ENCODE data around the gene VSIG10L. TPM values are rescaled to one million over a fixed set of nuclear protein-coding genes. Genes with fewer than 3 reads are reported as not detected.

VSIG10L gene
- total RNA-seq, 4 donors from 2014 or later = 0.60 to 2.2 (median 1.8) TPM

DNA sequence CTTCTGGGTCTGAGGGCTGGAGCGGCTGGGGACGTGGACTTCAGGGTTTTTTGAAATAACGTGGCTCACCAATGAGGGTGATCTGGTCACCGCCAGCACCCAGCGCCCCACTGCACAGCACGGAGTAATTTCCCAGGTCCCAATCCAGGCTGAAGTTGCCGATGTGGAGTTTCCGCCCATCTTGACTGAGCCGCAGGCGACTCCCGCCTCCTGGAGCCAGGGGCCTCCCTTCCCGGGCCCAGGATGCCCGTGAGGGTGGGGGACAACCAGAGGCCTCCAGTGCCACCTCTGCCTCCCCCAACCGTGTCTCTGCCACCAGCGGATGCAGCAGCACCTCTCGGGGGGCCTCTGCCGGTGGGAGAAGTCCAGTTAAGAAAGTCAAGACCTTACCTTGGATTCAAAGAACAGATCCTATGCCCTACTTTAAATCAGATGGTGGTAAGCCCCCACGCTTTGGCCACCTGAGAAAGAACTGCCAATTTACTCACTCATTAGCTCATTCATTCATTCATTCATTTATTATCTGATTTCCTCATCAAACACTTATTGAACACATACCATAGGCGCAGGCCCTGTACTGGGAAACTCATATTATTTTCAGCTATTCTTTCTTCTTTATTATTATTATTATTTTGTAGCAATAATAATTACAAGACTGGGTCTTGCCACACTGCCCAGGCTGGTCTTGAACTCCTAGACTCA is 3.9 kb downstream of the VSIG10L start:
- TF ChIP-seq POLR2AphosphoS5 (IDR thresholded peaks at IDR 0.05) (no peak), POLR2A (IDR thresholded peaks at IDR 0.05) (no peak), EP300 (IDR thresholded peaks at IDR 0.05; ENCODE audit: low read depth) (no peak)
- TF ChIP-seq, protein P1, sequence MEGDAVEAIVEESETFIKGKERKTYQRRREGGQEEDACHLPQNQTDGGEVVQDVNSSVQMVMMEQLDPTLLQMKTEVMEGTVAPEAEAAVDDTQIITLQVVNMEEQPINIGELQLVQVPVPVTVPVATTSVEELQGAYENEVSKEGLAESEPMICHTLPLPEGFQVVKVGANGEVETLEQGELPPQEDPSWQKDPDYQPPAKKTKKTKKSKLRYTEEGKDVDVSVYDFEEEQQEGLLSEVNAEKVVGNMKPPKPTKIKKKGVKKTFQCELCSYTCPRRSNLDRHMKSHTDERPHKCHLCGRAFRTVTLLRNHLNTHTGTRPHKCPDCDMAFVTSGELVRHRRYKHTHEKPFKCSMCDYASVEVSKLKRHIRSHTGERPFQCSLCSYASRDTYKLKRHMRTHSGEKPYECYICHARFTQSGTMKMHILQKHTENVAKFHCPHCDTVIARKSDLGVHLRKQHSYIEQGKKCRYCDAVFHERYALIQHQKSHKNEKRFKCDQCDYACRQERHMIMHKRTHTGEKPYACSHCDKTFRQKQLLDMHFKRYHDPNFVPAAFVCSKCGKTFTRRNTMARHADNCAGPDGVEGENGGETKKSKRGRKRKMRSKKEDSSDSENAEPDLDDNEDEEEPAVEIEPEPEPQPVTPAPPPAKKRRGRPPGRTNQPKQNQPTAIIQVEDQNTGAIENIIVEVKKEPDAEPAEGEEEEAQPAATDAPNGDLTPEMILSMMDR (IDR thresholded peaks at IDR 0.05) = no peak
- intact Hi-C loops (cut with DNase I; ENCODE audit: low total_unique reads) = loop anchor here (5.0 to 10.0 kb wide), 2 partner anchors 87 to 104 kb away; no protein-coding TSS in a partner anchor
- in situ Hi-C loops (cut with MboI; ENCODE audit: low pct_ligation_motif_present in 1 of 4, low pct_unique_long_range_greater_than_20kb in 1 of 4, low sequenced_read_pairs in 3 of 4) = loop anchor here in 2 of 4 donors (10.0 to 25.0 kb wide), 2 partner anchors 87 to 99 kb away; no protein-coding TSS in a partner anchor

DNA sequence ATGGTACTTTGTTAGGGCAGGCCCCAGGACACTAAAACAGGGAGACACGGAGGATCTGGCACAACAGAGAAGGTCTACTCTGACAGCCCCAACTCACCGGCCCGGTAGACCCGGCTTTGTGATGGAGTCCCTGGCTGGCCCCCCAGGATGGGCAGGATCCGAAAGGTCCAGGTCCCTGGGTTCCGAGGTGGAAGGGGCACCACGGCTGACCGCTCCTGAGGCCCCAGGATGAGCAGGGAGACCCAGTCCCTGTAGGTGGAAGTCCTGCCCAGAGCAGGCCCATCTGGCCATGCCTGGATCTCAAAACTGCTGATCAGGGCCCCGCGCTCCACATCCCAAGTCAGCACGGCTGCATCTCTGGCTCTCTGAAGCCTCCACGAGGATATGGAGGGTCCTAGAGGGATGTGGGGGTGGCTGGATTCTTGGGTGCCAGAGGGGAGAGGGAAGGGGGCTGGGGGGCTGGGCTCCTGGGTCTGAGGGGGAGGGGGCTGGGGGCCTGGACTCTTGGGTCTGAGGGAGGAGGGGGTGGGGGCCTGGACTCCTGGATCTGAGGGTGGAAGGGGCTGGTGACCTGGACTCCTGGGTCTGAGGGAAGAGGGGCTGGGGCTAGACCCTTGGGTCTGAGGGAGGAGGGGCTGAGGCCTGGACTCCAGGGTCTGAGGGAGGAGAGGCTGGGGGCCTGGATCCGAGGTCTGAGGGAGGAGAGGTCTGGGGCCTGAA is 4.6 kb downstream of the VSIG10L start:
- Histone ChIP-seq H3K4me3 (no peak overlapping the region), H3K27me3 (no peaks in the 10 kb centered on the region), H3K4me1 (peaks cover 0 to 18% (median 12%) of the 10 kb centered on the region in 4 donors), H3K27ac (no peak overlapping the region), H3K9me3 (no peaks in the 10 kb centered on the region), H3K36me3 (no peaks in the 10 kb centered on the region)
- in situ Hi-C loops (cut with MboI; ENCODE audit: low pct_ligation_motif_present in 1 of 4, low pct_unique_long_range_greater_than_20kb in 1 of 4, low sequenced_read_pairs in 3 of 4) = loop anchor here in 2 of 4 donors (10.0 to 25.0 kb wide), 2 partner anchors 88 to 100 kb away; no protein-coding TSS in a partner anchor
- TF ChIP-seq POLR2A (IDR thresholded peaks at IDR 0.05) = no peak
- TF ChIP-seq EP300 (IDR thresholded peaks at IDR 0.05; ENCODE audit: low read depth) = no peak
- no peak for TF ChIP-seq POLR2AphosphoS5 (IDR thresholded peaks at IDR 0.05)
- TF ChIP-seq, protein P1 (IDR thresholded peaks at IDR 0.05) = no peak
- DNase-seq = no peak
- intact Hi-C loops (cut with DNase I; ENCODE audit: low total_unique reads) = loop anchor here (5.0 to 10.0 kb wide), 2 partner anchors 88 to 105 kb away; no protein-coding TSS in a partner anchor
- WGBS, 2 donors (ENCODE audit: low coverage in 1 of 2) = 89% methylated on average over 13 of the region's 13 CpGs; no CpG with 5 or more reads in 1 of the 2 donors

More for the DNA sequence above, 3.9 kb downstream of the VSIG10L start:
- DNase-seq = no peak
- Histone ChIP-seq H3K36me3 (no peaks in the 10 kb centered on the region), H3K4me1 (peaks cover 0 to 18% (median 12%) of the 10 kb centered on the region in 4 donors), H3K27me3 (no peaks in the 10 kb centered on the region), H3K9me3 (no peaks in the 10 kb centered on the region), H3K27ac (no peak overlapping the region), H3K4me3 (no peak overlapping the region)
- 85 to 89% methylated on average over 4 to 18 of the region's 19 CpGs for WGBS, 2 donors (ENCODE audit: low coverage in 1 of 2)

DNA sequence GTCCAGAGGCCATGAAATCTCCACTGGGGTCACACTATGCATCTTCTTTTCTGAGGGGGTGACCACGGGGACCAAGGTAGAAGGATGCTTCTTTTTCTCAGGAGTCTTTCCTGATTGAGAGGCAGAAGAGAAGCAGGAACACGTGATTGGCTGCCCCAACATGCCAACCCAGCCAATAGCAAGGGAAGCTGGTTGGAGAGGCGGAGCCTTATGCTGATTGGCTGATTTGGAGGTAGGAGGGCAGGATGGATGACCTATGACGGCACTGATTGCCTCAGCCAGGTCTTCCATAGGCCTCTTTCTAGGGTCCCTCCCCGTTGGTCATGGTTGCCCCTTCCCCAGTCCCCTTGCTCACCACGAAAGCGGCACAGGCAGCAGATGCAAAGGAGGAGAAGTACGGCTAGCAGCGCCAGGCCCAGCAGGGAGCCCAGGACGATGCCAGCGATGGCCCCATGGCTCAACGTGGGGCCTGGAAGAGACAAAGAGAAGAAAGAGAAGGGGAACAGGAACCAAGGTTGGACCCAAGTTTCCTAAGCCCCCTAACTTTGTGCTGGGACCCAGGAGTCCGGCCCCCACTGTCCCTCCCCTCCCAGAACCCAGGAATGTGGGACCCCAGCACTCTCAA is 8.0 kb downstream of the VSIG10L start:
- no peak for TF ChIP-seq POLR2A (IDR thresholded peaks at IDR 0.05)
- peaks cover 5% of the 10 kb centered on the region for H3K27me3 ChIP-seq
- no peak for DNase-seq
- whole genome bisulfite sequencing, 2 donors (ENCODE audit: low coverage in 1 of 2) = 70 to 85% methylated on average over 2 to 13 of the region's 13 CpGs
- H3K4me1 ChIP-seq = peaks cover 0 to 4% (median 2%) of the 10 kb centered on the region in 4 donors
- intact Hi-C loops (cut with DNase I; ENCODE audit: low total_unique reads) (loop anchor here (10.0 kb wide), 1 partner anchor 91 kb away; no protein-coding TSS in a partner anchor), in situ Hi-C loops (cut with MboI; ENCODE audit: low pct_ligation_motif_present in 1 of 4, low pct_unique_long_range_greater_than_20kb in 1 of 4, low sequenced_read_pairs in 3 of 4) (loop anchor here in 2 of 4 donors (10.0 to 25.0 kb wide), 2 partner anchors 91 to 103 kb away; no protein-coding TSS in a partner anchor)
- H3K27ac ChIP-seq = no peak overlapping the region
- no peak overlapping the region for H3K4me3 ChIP-seq
- H3K36me3 ChIP-seq = no peaks in the 10 kb centered on the region
- H3K9me3 ChIP-seq = no peaks in the 10 kb centered on the region

DNA sequence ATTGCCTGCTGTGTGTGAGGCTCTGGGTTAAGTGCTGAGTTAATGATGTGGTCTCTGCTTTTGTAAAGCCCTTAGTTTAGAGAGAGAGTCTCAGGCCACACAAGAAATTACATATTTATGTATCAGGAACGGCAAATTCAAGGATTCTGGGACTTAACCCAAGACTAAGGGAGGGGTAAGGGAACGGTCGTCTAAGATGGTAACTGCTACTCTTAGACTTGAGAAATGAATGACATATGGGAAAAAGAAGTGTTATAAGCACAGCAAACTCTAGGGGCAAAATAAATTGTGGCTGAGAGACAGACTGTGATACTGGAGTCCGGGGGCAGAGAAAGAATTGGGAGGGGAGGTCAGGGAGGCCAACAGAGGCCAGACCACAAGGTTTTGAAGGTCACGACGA is 10.2 kb downstream of the VSIG10L start:
- peaks cover 27% of the 10 kb centered on the region for H3K27me3 ChIP-seq
- no peak overlapping the region for H3K27ac ChIP-seq
- DNase-seq = no peak
- in situ Hi-C loops (cut with MboI; ENCODE audit: low pct_ligation_motif_present in 1 of 4, low pct_unique_long_range_greater_than_20kb in 1 of 4, low sequenced_read_pairs in 3 of 4) (loop anchor here in 2 of 4 donors (10.0 to 25.0 kb wide), 2 partner anchors 93 to 106 kb away; no protein-coding TSS in a partner anchor), intact Hi-C loops (cut with DNase I; ENCODE audit: low total_unique reads) (loop anchor here (10.0 kb wide), 1 partner anchor 93 kb away; no protein-coding TSS in a partner anchor)
- H3K36me3 ChIP-seq = no peaks in the 10 kb centered on the region
- H3K9me3 ChIP-seq = no peaks in the 10 kb centered on the region
- TF ChIP-seq POLR2AphosphoS5 (IDR thresholded peaks at IDR 0.05) = no peak
- peaks cover 0 to 13% (median 6%) of the 10 kb centered on the region in 4 donors for H3K4me1 ChIP-seq
- no peak overlapping the region for H3K4me3 ChIP-seq
- 87 to 95% methylated on average over 4 to 6 of the region's 6 CpGs for WGBS, 2 donors (ENCODE audit: low coverage in 1 of 2)

Measured in transverse colon (tissue), 4 donors.